HUES48 (cell line): ENCODE results near the gene NRAS.

Experiments used
- H3K27ac ChIP-seq: one replicate; pipeline ENCODE4 v1.7.0; 2013; ENCODE audit warnings: low read depth, low read length, inconsistent platforms
- H3K27me3 ChIP-seq: 2 replicates; pipeline ENCODE4 v1.6.1; 2013; ENCODE audit warnings: mild to moderate bottlenecking, low read length; ENCODE audit not compliant: control insufficient read depth, insufficient read depth
- H3K36me3 ChIP-seq: 2 replicates; pipeline ENCODE4 v1.6.1; 2013; ENCODE audit warnings: low read length; ENCODE audit not compliant: control insufficient read depth, insufficient read depth
- H3K4me1 ChIP-seq: 2 replicates; pipeline ENCODE4 v1.6.1; 2013; ENCODE audit warnings: mild to moderate bottlenecking, low read length; ENCODE audit not compliant: control insufficient read depth, insufficient read depth
- H3K4me3 ChIP-seq: 2 replicates; pipeline ENCODE4 v1.5.1; 2013; ENCODE audit warnings: mild to moderate bottlenecking, low read depth, low read length
- H3K9ac ChIP-seq: 2 replicates; pipeline ENCODE4 v1.6.1; 2013; ENCODE audit warnings: mild to moderate bottlenecking, low read depth, low read length, moderate library complexity
- H3K9me3 ChIP-seq: 2 replicates; pipeline ENCODE4 v1.6.1; 2013; ENCODE audit warnings: low read length; ENCODE audit not compliant: control insufficient read depth, insufficient read depth

NRAS gene

GRCh38 chr1:114676115-114676514, 40.5 kb downstream of the NRAS start:
- H3K9me3 ChIP-seq, result no peaks in the 10 kb centered on the region
- no peaks in the 10 kb centered on the region for H3K36me3 ChIP-seq
- no peak overlapping the region for H3K27ac ChIP-seq
- no peaks in the 10 kb centered on the region for H3K4me1 ChIP-seq
- no peak overlapping the region for H3K4me3 ChIP-seq
- no peaks in the 10 kb centered on the region for H3K27me3 ChIP-seq
- no peak overlapping the region for H3K9ac ChIP-seq

- Histone ChIP-seq H3K36me3 (no peaks in the 10 kb centered on the region), H3K4me3 (no peak overlapping the region), H3K9me3 (no peaks in the 10 kb centered on the region), H3K27me3 (peaks cover 12% of the 10 kb centered on the region), H3K4me1 (peaks cover 4% of the 10 kb centered on the region), H3K9ac (no peak overlapping the region), H3K27ac (no peak overlapping the region)
Observed at GRCh38 chr1:114671939-114672275, 44.7 kb downstream of the NRAS start.

- H3K27me3 ChIP-seq, result peaks cover 12% of the 10 kb centered on the region
- no peaks in the 10 kb centered on the region for H3K36me3 ChIP-seq
- no peak overlapping the region for H3K27ac ChIP-seq
- peak overlapping the region; percentile 93; the same call in 1 of the 2 replicates for H3K4me3 ChIP-seq
- no peak overlapping the region for H3K9ac ChIP-seq
- H3K4me1 ChIP-seq, result peaks cover 4% of the 10 kb centered on the region
- no peaks in the 10 kb centered on the region for H3K9me3 ChIP-seq
Observed at GRCh38 chr1:114671011-114671938, 45.3 kb downstream of the NRAS start.

- Histone ChIP-seq H3K4me1 (peaks cover 4% of the 10 kb centered on the region), H3K4me3 (peak overlapping the region; percentile 93), H3K27ac (peak overlapping the region; percentile 72), H3K9me3 (no peaks in the 10 kb centered on the region), H3K36me3 (no peaks in the 10 kb centered on the region), H3K9ac (peak overlapping the region; percentile 62), H3K27me3 (peaks cover 12% of the 10 kb centered on the region)
Observed at GRCh38 chr1:114670083-114671010, 46.2 kb downstream of the NRAS start.

GRCh38 chr1:114669562-114670082, 46.9 kb downstream of the NRAS start, which contains the start of gene DENND2C:
Gene DENND2C, minus strand, starts transcription at chr1:114670049. Its CDS starts 44,065 bp downstream, at chr1:114625984.
- Histone ChIP-seq H3K4me1 (peaks cover 4% of the 10 kb centered on the region), H3K4me3 (peak within 1 kb of the TSS; percentile 93), H3K27ac (peak within 1 kb of the TSS; percentile 78)

GRCh38 chr1:114668784-114669561, 47.6 kb downstream of the NRAS start:
- no peaks in the 10 kb centered on the region for H3K9me3 ChIP-seq
- peaks cover 12% of the 10 kb centered on the region for H3K27me3 ChIP-seq
- peak overlapping the region; percentile 93 for H3K4me3 ChIP-seq
- H3K4me1 ChIP-seq, result peaks cover 4% of the 10 kb centered on the region
- H3K36me3 ChIP-seq, result no peaks in the 10 kb centered on the region
- peak overlapping the region; percentile 42; the same call in 1 of the 2 replicates for H3K9ac ChIP-seq
- H3K27ac ChIP-seq, result peak overlapping the region; percentile 78

More at GRCh38 chr1:114669562-114670082, 46.9 kb downstream of the NRAS start, which contains the start of gene DENND2C:
- Histone ChIP-seq H3K9me3 (no peaks in the 10 kb centered on the region), H3K27me3 (peaks cover 12% of the 10 kb centered on the region), H3K36me3 (no peaks in the 10 kb centered on the region), H3K9ac (peak within 1 kb of the TSS; percentile 62)

- no peaks in the 10 kb centered on the region for H3K36me3 ChIP-seq
- H3K9me3 ChIP-seq, result no peaks in the 10 kb centered on the region
- H3K27me3 ChIP-seq, result peaks cover 12% of the 10 kb centered on the region
- no peak overlapping the region for H3K9ac ChIP-seq
- peaks cover 4% of the 10 kb centered on the region for H3K4me1 ChIP-seq
- no peak overlapping the region for H3K4me3 ChIP-seq
- H3K27ac ChIP-seq, result peak overlapping the region; percentile 10
Observed at GRCh38 chr1:114668373-114668772, 48.2 kb downstream of the NRAS start.

GRCh38 chr1:114666954-114667353, 49.6 kb downstream of the NRAS start:
- H3K4me3 ChIP-seq, result no peak overlapping the region
- no peaks in the 10 kb centered on the region for H3K36me3 ChIP-seq
- peaks cover 12% of the 10 kb centered on the region for H3K27me3 ChIP-seq
- H3K4me1 ChIP-seq, result peaks cover 4% of the 10 kb centered on the region
- no peak overlapping the region for H3K9ac ChIP-seq
- no peak overlapping the region for H3K27ac ChIP-seq
- H3K9me3 ChIP-seq, result no peaks in the 10 kb centered on the region

- H3K36me3 ChIP-seq, result no peaks in the 10 kb centered on the region
- no peaks in the 10 kb centered on the region for H3K4me1 ChIP-seq
- H3K9me3 ChIP-seq, result no peaks in the 10 kb centered on the region
- H3K27ac ChIP-seq, result no peak overlapping the region
- H3K4me3 ChIP-seq, result no peak overlapping the region
- H3K27me3 ChIP-seq, result no peaks in the 10 kb centered on the region
- no peak overlapping the region for H3K9ac ChIP-seq
Observed at GRCh38 chr1:114660238-114660637, 56.3 kb downstream of the NRAS start.
